K562 (cell line): ENCODE data around the gene CPSF6. TPM values are rescaled to one million over a fixed set of nuclear protein-coding genes. Genes with fewer than 3 reads are reported as not detected.

Experiments
- ATAC-seq: fragments of 200-7000 bp; cut with Tn5 transposase; 3 replicates; pipeline ENCODE4 v1.9.1; 2020; ENCODE audit warnings: moderate library complexity
- BruUV-seq: library from RNA; stranded (reverse); fragments of 400-500 nt; replicated peaks from 2 replicates; lab custom pipeline; 2021; lab: Mats Ljungman, UMichigan
- CTCF ChIA-PET: fragments of 300-600 bp; formaldehyde crosslinking; extraction: SDS; loops from one replicate; lab custom pipeline; 2021; ENCODE audit warnings: low intra/inter-chr PET ratio; lab: Yijun Ruan, JAX
- POLR2A ChIA-PET: fragments of 300-600, 350-650 bp; sonication (Branson Sonifier 250); formaldehyde crosslinking; extraction: SDS; loops from one replicate; lab custom pipeline; 2021; ENCODE audit warnings: antibody characterized with exemption, inconsistent platforms; lab: Yijun Ruan, JAX
- DNase-seq, 4 experiments: peaks; one replicate each; pipeline versions ENCODE4 v3.0.0 to v3.0.0-alpha.2; 2011 to 2018; ENCODE audit warnings: low spot score in 3 of 4, mixed read lengths in 3 of 4; ENCODE audit errors: extremely low read depth in 1 of 4
- FAIRE-seq: peaks from 2 replicates; lab custom pipeline; 2011; peaks lifted over from hg19 to GRCh38; lab: Jason Lieb, UNC
- H2AFZ ChIP-seq: 2 replicates; pipeline ENCODE4 v1.6.0; 2011; ENCODE audit warnings: low read depth, low read length, control low read depth, inconsistent platforms
- H3K27ac ChIP-seq: fragments of 200-600 bp; 3 replicates; pipeline ENCODE4 v1.8.0; 2011; ENCODE audit warnings: low read depth, mild to moderate bottlenecking, control low read depth, inconsistent platforms, low read length, moderate library complexity, mixed read lengths; ENCODE audit errors: extremely low read depth
- H3K27me3 ChIP-seq, 2 experiments: fragments of 300-600 bp in 1 of 2; 2 replicates in 1 of 2; 3 replicates in 1 of 2; pipeline versions ENCODE4 v1.6.0 to v1.8.0; 2011; ENCODE audit warnings: inconsistent platforms in 2 of 2, low read length in 2 of 2, mild to moderate bottlenecking in 1 of 2, mixed read lengths in 1 of 2, moderate library complexity in 1 of 2; ENCODE audit not compliant: control insufficient read depth in 2 of 2, insufficient read depth in 2 of 2
- H3K36me3 ChIP-seq: fragments of 300-600 bp; 3 replicates; pipeline ENCODE4 v1.8.0; 2011; ENCODE audit warnings: mild to moderate bottlenecking, low read length, inconsistent platforms; ENCODE audit not compliant: control insufficient read depth, insufficient read depth
- H3K4me1 ChIP-seq, 2 experiments: fragments of 200-600 bp in 1 of 2; replicated peaks in 1 of 2; 2 replicates in 1 of 2; 3 replicates in 1 of 2; pipeline versions ENCODE4 v1.5.1 to v1.8.0; 2011; ENCODE audit warnings: inconsistent platforms in 2 of 2, low read length in 2 of 2, mild to moderate bottlenecking in 1 of 2, mixed read lengths in 1 of 2, moderate library complexity in 1 of 2; ENCODE audit not compliant: control insufficient read depth in 2 of 2, insufficient read depth in 2 of 2
- H3K4me2 ChIP-seq: 2 replicates; pipeline ENCODE4 v1.6.1; 2011; ENCODE audit warnings: low read length, control low read depth, inconsistent platforms, mixed read lengths; ENCODE audit not compliant: insufficient read depth
- H3K4me3 ChIP-seq: fragments of 200-600 bp; sonication (generic), shearing (Covaris generic); 2 replicates; pipeline ENCODE4 v1.5.1; 2016; ENCODE audit warnings: control low read depth, inconsistent platforms
- H3K79me2 ChIP-seq: fragments of 200-600 bp; 3 replicates; pipeline ENCODE4 v1.8.0; 2011; ENCODE audit warnings: low read length, inconsistent platforms; ENCODE audit not compliant: control insufficient read depth, insufficient read depth
- H3K9ac ChIP-seq, 2 experiments: 2 replicates each; pipeline versions ENCODE4 v1.6.0 to v1.6.1; 2011; ENCODE audit warnings: low read depth in 2 of 2, low read length in 2 of 2, control low read depth in 1 of 2, inconsistent platforms in 1 of 2, mild to moderate bottlenecking in 1 of 2, mixed read lengths in 1 of 2; ENCODE audit not compliant: insufficient read depth in 1 of 2
- H3K9me1 ChIP-seq: one replicate; pipeline ENCODE4 v1.6.0; 2011; ENCODE audit warnings: inconsistent platforms, mild to moderate bottlenecking, low read length, moderate library complexity; ENCODE audit not compliant: control insufficient read depth, insufficient read depth
- H3K9me3 ChIP-seq: replicated peaks from 2 replicates; pipeline ENCODE4 v1.5.1; 2011; ENCODE audit warnings: low read depth, low read length, inconsistent platforms; ENCODE audit not compliant: control insufficient read depth, insufficient read depth
- H4K20me1 ChIP-seq: replicated peaks from 2 replicates; pipeline ENCODE4 v1.6.1; 2011; ENCODE audit warnings: low read length, inconsistent platforms, mixed read lengths; ENCODE audit not compliant: control insufficient read depth, insufficient read depth
- COPS2 ChIP-seq: fragments of 450-650 bp; conservative IDR thresholded peaks from 2 replicates; pipeline ENCODE4 v1.6.1; 2016; ENCODE audit warnings: mild to moderate bottlenecking, moderate library complexity
- CREB1 ChIP-seq, 2 experiments: sonication (generic) in 1 of 2; formaldehyde crosslinking in 1 of 2; IDR thresholded peaks; 2 replicates each; pipeline versions ENCODE4 v1.6.1 to v1.8.0; 2012 to 2022; ENCODE audit warnings: inconsistent platforms in 1 of 2, mild to moderate bottlenecking in 1 of 2, missing genetic modification reagents in 1 of 2, moderate library complexity in 1 of 2
- CSDE1 ChIP-seq, 2 experiments: fragments of 450-650 bp; IDR thresholded peaks; 2 replicates each; pipeline ENCODE4 v1.6.1; 2016; ENCODE audit warnings: mild to moderate bottlenecking in 1 of 2
- ELK3 ChIP-seq: fragments of 450-650 bp; formaldehyde crosslinking; IDR thresholded peaks from 2 replicates; pipeline ENCODE4 v1.4.0; 2020; ENCODE audit warnings: mild to moderate bottlenecking
- HNRNPUL1 ChIP-seq: fragments of 200-400 bp; formaldehyde crosslinking; IDR thresholded peaks from 2 replicates; pipeline ENCODE4 v1.6.1; 2017; ENCODE audit warnings: low read length
- MBD2 ChIP-seq: sonication (generic); IDR thresholded peaks from 2 replicates; pipeline ENCODE4 v1.6.1; 2016; ENCODE audit warnings: low read depth, borderline replicate concordance
- NELFE ChIP-seq: IDR thresholded peaks from 2 replicates; pipeline ENCODE4 v1.6.1; 2011; ENCODE audit warnings: mild to moderate bottlenecking; ENCODE audit not compliant: insufficient read depth, insufficient read length
- RBFOX2 ChIP-seq: fragments of 200-400 bp; formaldehyde crosslinking; IDR thresholded peaks from 2 replicates; pipeline ENCODE4 v1.6.1; 2017; ENCODE audit warnings: low read depth, mild to moderate bottlenecking, low read length, moderate library complexity
- SRSF7 ChIP-seq: fragments of 200-400 bp; formaldehyde crosslinking; optimal IDR thresholded peaks from 2 replicates; pipeline ENCODE3; 2017; ENCODE audit warnings: mild to moderate bottlenecking, low read depth, low read length
- TAL1 ChIP-seq: fragments of 450-650 bp; IDR thresholded peaks from 2 replicates; pipeline ENCODE4 v1.6.1; 2016; ENCODE audit warnings: mild to moderate bottlenecking
- U2AF1 ChIP-seq: fragments of 200-400 bp; formaldehyde crosslinking; optimal IDR thresholded peaks from 2 replicates; pipeline ENCODE3; 2017; ENCODE audit warnings: mild to moderate bottlenecking, low read depth, low read length, moderate library complexity
- YY1 ChIP-seq, 3 experiments: IDR thresholded peaks; 2 replicates each; pipeline ENCODE4 v1.6.1; 2011; ENCODE audit warnings: low read length in 2 of 3, mild to moderate bottlenecking in 2 of 3, moderate library complexity in 2 of 3, borderline replicate concordance in 1 of 3, control low read depth in 1 of 3, low read depth in 1 of 3; ENCODE audit not compliant: insufficient read depth in 3 of 3, insufficient replicate concordance in 2 of 3, control insufficient read depth in 1 of 3, insufficient read length in 1 of 3; ENCODE audit errors: extremely low read depth in 1 of 3
- ZFP36 ChIP-seq: fragments of 150-350 bp; IDR thresholded peaks from 2 replicates; pipeline ENCODE4 v1.6.1; 2018; ENCODE audit warnings: low read length, low read depth; ENCODE audit not compliant: partially characterized antibody
- ZNF224 ChIP-seq: sonication (generic); formaldehyde crosslinking; IDR thresholded peaks from 2 replicates; pipeline ENCODE4 v1.8.0; 2022; ENCODE audit warnings: mild to moderate bottlenecking, missing genetic modification reagents
- ZNF274 ChIP-seq: IDR thresholded peaks from 2 replicates; pipeline ENCODE4 v1.6.1; 2011; ENCODE audit warnings: low read depth, mild to moderate bottlenecking, low read length, moderate library complexity, borderline replicate concordance
- ZNF436 ChIP-seq: fragments of 250-450, 450-650 bp; sonication (Bioruptor Pico); formaldehyde crosslinking; IDR thresholded peaks from 2 replicates; pipeline ENCODE4 v1.7.0; 2020; ENCODE audit warnings: mild to moderate bottlenecking
- ZNF76 ChIP-seq: fragments of 250-450 bp; sonication (Bioruptor Pico); IDR thresholded peaks from 2 replicates; pipeline ENCODE4 v1.4.0; 2020; ENCODE audit warnings: mild to moderate bottlenecking, moderate library complexity, borderline replicate concordance
- WGBS: fragments of 100-300 bp; shearing (Covaris generic); methylation state at CpG from one replicate; pipeline ENCODE4 v1.1.6; 2016; ENCODE audit warnings: low coverage, mixed read lengths; ENCODE audit not compliant: insufficient coverage; ENCODE audit errors: missing lambda C conversion rate; 5-methylcytosine and 5-hydroxymethylcytosine counted together
- in situ Hi-C: fragments of 300-500 bp; cut with MboI; formaldehyde crosslinking; loops from 4 replicates; pipeline ENCODE4 v1.15.0; 2018; ENCODE audit warnings: inconsistent platforms, mixed read lengths
- intact Hi-C: fragments of 100-400 bp; cut with micrococcal nuclease; formaldehyde crosslinking; loops from 2 replicates; pipeline ENCODE4 v1.14.2; 2022
- polyA plus RNA-seq, 8 experiments: library from polyadenylated mRNA; depleted of rRNA in 4 of 8; stranded (reverse) in 5 of 8; unstranded in 3 of 8; fragments of >200 nt; fragmentation: Nextera tagmentation in 2 of 8; fragmentation: Illumina TruSeq in 1 of 8; extraction: Ambion mirVana in 2 of 8; extraction: Trizol in 1 of 8; gene quantifications; 2 replicates each; pipeline versions ENCODE4 v1.2.1 to v1.2.3, GENCODE V29; 2011 to 2014; ENCODE audit warnings: inconsistent platforms in 1 of 8, missing spikeins in 1 of 8
- total RNA-seq, 7 experiments: library from RNA; depleted of rRNA in 6 of 7; stranded (reverse); fragments of >200 nt in 6 of 7; fragmentation: Illumina TruSeq in 2 of 7; extraction: Trizol in 2 of 7; gene quantifications; 2 replicates each; pipeline versions ENCODE4 v1.2.1 to v1.2.3, GENCODE V29; 2011 to 2021; ENCODE audit warnings: low replicate concordance in 1 of 7
- TF ChIP-seq, protein P1 (sequence below): fragments of 250-450 bp; sonication (Bioruptor Pico); IDR thresholded peaks from 2 replicates; pipeline ENCODE4 v1.8.0; 2022; ENCODE audit warnings: inconsistent platforms

The CPSF6 gene
- total and polyA plus RNA-seq, 9 of the 15 experiments (the other 6 are each of a cell fraction or from before 2014, with no cell fraction given): 34.3 to 129 (median 77.8) TPM

GRCh38 chr12:69211160-69211559 lies 28.2 kb upstream of the CPSF6 start:
- no peaks in the 10 kb centered on the region for H3K36me3 ChIP-seq
- no peak overlapping the region for H3K27ac ChIP-seq
- H3K9me1 ChIP-seq: no peaks in the 10 kb centered on the region
- H3K79me2 ChIP-seq: no peaks in the 10 kb centered on the region
- TF ChIP-seq ZNF224 (CRISPR knock-in tag) (no peak), ZNF274 (no peak), CSDE1 (IDR thresholded peaks at IDR 0.05) (no peak), ZNF76 (CRISPR knock-in tag) (no peak), ELK3 (no peak), SRSF7 (no peak), TAL1 (no peak), U2AF1 (no peak), MBD2 (no peak), ZNF436 (CRISPR knock-in tag) (no peak), HNRNPUL1 (no peak), RBFOX2 (no peak), YY1 (IDR thresholded peaks at IDR 0.05; ENCODE audit: borderline replicate concordance in 1 of 3, control insufficient read depth in 1 of 3, extremely low read depth in 1 of 3, insufficient read depth in 3 of 3, insufficient read length in 1 of 3, insufficient replicate concordance in 2 of 3, low read depth in 1 of 3, low read length in 2 of 3) (no peak), ZFP36 (no peak), COPS2 (no peak), NELFE (no peak), CREB1 (IDR thresholded peaks at IDR 0.05) (no peak), CREB1 (CRISPR knock-in tag; IDR thresholded peaks at IDR 0.05) (no peak)
- TF ChIP-seq, protein P1, sequence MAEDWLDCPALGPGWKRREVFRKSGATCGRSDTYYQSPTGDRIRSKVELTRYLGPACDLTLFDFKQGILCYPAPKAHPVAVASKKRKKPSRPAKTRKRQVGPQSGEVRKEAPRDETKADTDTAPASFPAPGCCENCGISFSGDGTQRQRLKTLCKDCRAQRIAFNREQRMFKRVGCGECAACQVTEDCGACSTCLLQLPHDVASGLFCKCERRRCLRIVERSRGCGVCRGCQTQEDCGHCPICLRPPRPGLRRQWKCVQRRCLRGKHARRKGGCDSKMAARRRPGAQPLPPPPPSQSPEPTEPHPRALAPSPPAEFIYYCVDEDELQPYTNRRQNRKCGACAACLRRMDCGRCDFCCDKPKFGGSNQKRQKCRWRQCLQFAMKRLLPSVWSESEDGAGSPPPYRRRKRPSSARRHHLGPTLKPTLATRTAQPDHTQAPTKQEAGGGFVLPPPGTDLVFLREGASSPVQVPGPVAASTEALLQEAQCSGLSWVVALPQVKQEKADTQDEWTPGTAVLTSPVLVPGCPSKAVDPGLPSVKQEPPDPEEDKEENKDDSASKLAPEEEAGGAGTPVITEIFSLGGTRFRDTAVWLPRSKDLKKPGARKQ (CRISPR knock-in tag): no peak
- no TSS peak for BruUV-seq
- no peak for ATAC-seq
- FAIRE-seq: no peak
- H3K9ac ChIP-seq: no peak overlapping the region
- H2AFZ ChIP-seq: no peak overlapping the region
- H3K4me3 ChIP-seq: no peak overlapping the region
- H3K4me2 ChIP-seq: no peak overlapping the region
- no peaks in the 10 kb centered on the region for H4K20me1 ChIP-seq
- peaks cover 0 to 4% of the 10 kb centered on the region in 2 experiments; a peak in 2 of 5 replicates for H3K27me3 ChIP-seq
- 8% methylated on average over 3 of the region's 3 CpGs for WGBS
- intact Hi-C loops: no loop called here
- H3K4me1 ChIP-seq: no peaks in the 10 kb centered on the region
- 0 out of 2 replicates have a peak, but pooled peaks cover 2% of the 10 kb centered on the region for H3K9me3 ChIP-seq
- no peak for DNase-seq
- CTCF ChIA-PET: no interaction called here
- POLR2A ChIA-PET: no interaction called here
- in situ Hi-C loops: no loop called here
